Left ventricle myocardium inferior (tissue), 1 donor: ENCODE data around the gene LHFPL4. TPM values are rescaled to one million over a fixed set of nuclear protein-coding genes. Genes with fewer than 3 reads are reported as not detected.

ENCODE experiments used
- DNase-seq: peaks from one replicate; pipeline ENCODE4 v3.0.0-alpha.2; 2020
- H3K27ac ChIP-seq: fragments of 200-600 bp; replicated peaks from 2 replicates; pipeline ENCODE4 v1.8.0; 2021
- H3K27me3 ChIP-seq: fragments of 200-600 bp; 2 replicates; pipeline ENCODE4 v1.8.0; 2021; ENCODE audit warnings: low read depth
- H3K36me3 ChIP-seq: fragments of 200-600 bp; 2 replicates; pipeline ENCODE4 v1.8.0; 2021
- H3K4me1 ChIP-seq: fragments of 200-600 bp; 2 replicates; pipeline ENCODE4 v1.8.0; 2021
- H3K4me3 ChIP-seq: fragments of 200-600 bp; 2 replicates; pipeline ENCODE4 v1.8.0; 2021; ENCODE audit warnings: mild to moderate bottlenecking, moderate library complexity
- H3K9me3 ChIP-seq: fragments of 200-600 bp; replicated peaks from 2 replicates; pipeline ENCODE4 v1.8.0; 2021
- CTCF ChIP-seq: fragments of 200-600 bp; IDR thresholded peaks from 2 replicates; pipeline ENCODE4 v1.8.0; 2021; ENCODE audit warnings: antibody characterized with exemption, mild to moderate bottlenecking, borderline replicate concordance
- intact Hi-C: fragments of 100-400 bp; cut with micrococcal nuclease; formaldehyde crosslinking; loops from one replicate; pipeline ENCODE4 v1.11.0; 2022
- total RNA-seq: library from RNA; stranded (reverse); fragmentation: NEBNext Ultra II Directional; extraction: Animal tissue kit (Norgen Biotek cat#: 25700); gene quantifications from one replicate; pipeline ENCODE4 v1.2.1, GENCODE V29; 2021
- donor health status: DM: no; HTN: yes; CAD: no; lungs with severe emphysema.

Gene LHFPL4
- total RNA-seq, 1 donor from 2014 or later = not detected

- Histone ChIP-seq H3K36me3 (no peaks in the 10 kb centered on the region), H3K4me3 (no peak overlapping the region), H3K27ac (no peak overlapping the region), H3K27me3 (peaks cover 44% of the 10 kb centered on the region), H3K4me1 (no peaks in the 10 kb centered on the region), H3K9me3 (no peaks in the 10 kb centered on the region)
- no peak for TF ChIP-seq CTCF
- intact Hi-C loops = no loop called here
- DNase-seq = no peak
These were observed 17.4 kb downstream of the LHFPL4 start for GRCh38 chr3:9536212-9536611.

- intact Hi-C loops = no loop called here
- no peaks in the 10 kb centered on the region for H3K9me3 ChIP-seq
- no peak for TF ChIP-seq CTCF
- no peak overlapping the region for H3K27ac ChIP-seq
- no peaks in the 10 kb centered on the region for H3K4me1 ChIP-seq
- H3K27me3 ChIP-seq = peaks cover 44% of the 10 kb centered on the region
- no peak overlapping the region for H3K4me3 ChIP-seq
- no peaks in the 10 kb centered on the region for H3K36me3 ChIP-seq
- DNase-seq = no peak
These were observed 19.2 kb downstream of the LHFPL4 start for GRCh38 chr3:9534429-9534828.

- Histone ChIP-seq H3K36me3 (no peaks in the 10 kb centered on the region), H3K4me1 (no peaks in the 10 kb centered on the region), H3K9me3 (peaks cover 9% of the 10 kb centered on the region), H3K27me3 (peaks cover 3% of the 10 kb centered on the region), H3K4me3 (no peak overlapping the region), H3K27ac (no peak overlapping the region)
- no peak for TF ChIP-seq CTCF
- DNase-seq = no peak
- intact Hi-C loops = no loop called here
These were observed 28.5 kb downstream of the LHFPL4 start for GRCh38 chr3:9525078-9525477.

GRCh38 chr3:9514956-9515355, 38.7 kb downstream of the LHFPL4 start:
- Histone ChIP-seq H3K9me3 (peaks cover 11% of the 10 kb centered on the region), H3K4me1 (no peaks in the 10 kb centered on the region), H3K36me3 (no peaks in the 10 kb centered on the region), H3K27ac (no peak overlapping the region), H3K4me3 (no peak overlapping the region), H3K27me3 (peaks cover 21% of the 10 kb centered on the region)
- TF ChIP-seq CTCF = no peak
- intact Hi-C loops = no loop called here
- no peak for DNase-seq

- intact Hi-C loops = no loop called here
- TF ChIP-seq CTCF = no peak
These were observed 39.3 kb downstream of the LHFPL4 start for GRCh38 chr3:9514306-9514705.

GRCh38 chr3:9512456-9513045, 41.1 kb downstream of the LHFPL4 start:
- Histone ChIP-seq H3K27me3 (peaks cover 45% of the 10 kb centered on the region), H3K4me3 (no peak overlapping the region), H3K36me3 (no peaks in the 10 kb centered on the region), H3K4me1 (no peaks in the 10 kb centered on the region), H3K27ac (no peak overlapping the region), H3K9me3 (no peaks in the 10 kb centered on the region)
- no peak for DNase-seq
- intact Hi-C loops = no loop called here
- TF ChIP-seq CTCF = no peak

More at GRCh38 chr3:9514306-9514705, 39.3 kb downstream of the LHFPL4 start:
- DNase-seq = no peak
- Histone ChIP-seq H3K27ac (no peak overlapping the region), H3K9me3 (peaks cover 11% of the 10 kb centered on the region), H3K36me3 (no peaks in the 10 kb centered on the region), H3K4me3 (no peak overlapping the region), H3K4me1 (no peaks in the 10 kb centered on the region), H3K27me3 (peaks cover 27% of the 10 kb centered on the region)
